Mesangial cell (primary cell): ENCODE data around the gene ADAT2. TPM values are rescaled to one million over a fixed set of nuclear protein-coding genes. Genes with fewer than 3 reads are reported as not detected.

Source experiments
- total RNA-seq: library from RNA; depleted of rRNA; stranded (reverse); fragments of >200 nt; gene quantifications from 2 replicates; pipeline ENCODE4 v1.2.3, GENCODE V29; 2015

Gene ADAT2
- 2.9 and 4.4 TPM in 2 replicates for total RNA-seq

GRCh38 chr6:143450453-143451371 lies at the start of gene ADAT2, which contains the start of gene PEX3:
TSS of gene ADAT2 (minus strand) at chr6:143450695. CDS start at chr6:143450658, 37 bp downstream.
TSS of gene PEX3 (plus strand) at chr6:143450805. CDS start at chr6:143451043, 238 bp downstream.

Other genes with a start within 250 kb of the ADAT2 start
- 7.2 and 10.1 TPM in 2 replicates for gene PEX3, start 110 bp upstream of the ADAT2 start, total RNA-seq
- gene FUCA2, start 61.0 kb upstream of the ADAT2 start, total RNA-seq: 44.8 and 45.9 TPM in 2 replicates
- 14.2 and 19.6 TPM in 2 replicates for gene PHACTR2, start 227.3 kb upstream of the ADAT2 start, total RNA-seq